ENCODE data around the gene DBN1.

DNA sequence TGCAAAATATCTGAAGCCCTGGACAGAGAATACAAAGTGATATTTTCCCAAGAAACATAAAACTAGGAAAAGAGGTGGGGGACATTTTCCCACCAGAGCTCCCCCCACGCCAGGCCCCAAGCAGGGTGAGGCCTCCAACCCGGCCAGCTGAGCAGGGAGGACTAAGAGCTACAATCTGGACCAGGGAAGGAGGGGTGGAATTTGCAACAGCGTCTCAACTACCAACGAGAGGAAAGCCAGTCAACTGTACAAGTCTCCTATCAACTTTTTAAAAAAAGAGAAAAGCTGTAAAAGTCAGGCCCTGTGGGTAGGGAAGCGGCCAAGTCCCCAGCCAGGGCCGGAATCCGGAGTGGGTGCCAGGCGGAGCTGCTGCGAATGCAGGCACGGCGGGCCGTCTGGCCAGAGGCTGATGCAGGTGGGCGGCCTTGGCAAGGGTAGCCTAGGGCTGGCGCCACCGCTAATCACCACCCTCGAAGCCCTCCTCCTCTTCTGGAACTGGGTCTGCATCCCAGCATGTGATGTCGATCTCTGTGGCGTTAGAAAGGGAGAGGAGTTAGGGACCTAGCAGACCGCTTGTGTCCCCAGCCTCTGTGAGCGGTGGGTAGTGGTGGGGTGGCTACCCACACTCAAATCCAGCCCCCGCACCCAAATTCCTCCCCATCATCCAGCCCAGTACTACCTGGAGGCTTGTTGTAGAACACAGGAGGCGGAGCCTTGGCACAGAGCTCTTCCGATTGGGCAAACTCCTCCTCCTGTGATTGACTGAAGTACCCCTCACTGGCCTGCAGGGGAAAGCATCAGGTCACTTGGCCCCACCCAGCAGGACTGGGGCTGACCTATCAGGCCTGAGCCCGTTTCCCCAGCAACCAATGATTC is 16.2 kb downstream of the DBN1 start:
- TF ChIP-seq EZH2phosphoT487 (IDR thresholded peaks at IDR 0.05; ENCODE audit: borderline replicate concordance, low read length) (no peak), CTCF (conservative IDR thresholded peaks at IDR 0.05; ENCODE audit: low read depth, low read length) (peak; percentile 29; the same call in 1 of the 2 replicates), EZH2 (IDR thresholded peaks at IDR 0.05; ENCODE audit: low read length, unreplicated experiment) (no peak)

All from PC-3 (cell line).